ENCODE data around the gene TRIM15. TPM values are rescaled to one million over a fixed set of nuclear protein-coding genes. Genes with fewer than 3 reads are reported as not detected.

TRIM15 gene
- total and polyA plus RNA-seq, 9 of the 15 experiments (the other 6 are each of a cell fraction or from before 2014, with no cell fraction given), result 0.06 to 2.6 (median 0.83) TPM

DNA sequence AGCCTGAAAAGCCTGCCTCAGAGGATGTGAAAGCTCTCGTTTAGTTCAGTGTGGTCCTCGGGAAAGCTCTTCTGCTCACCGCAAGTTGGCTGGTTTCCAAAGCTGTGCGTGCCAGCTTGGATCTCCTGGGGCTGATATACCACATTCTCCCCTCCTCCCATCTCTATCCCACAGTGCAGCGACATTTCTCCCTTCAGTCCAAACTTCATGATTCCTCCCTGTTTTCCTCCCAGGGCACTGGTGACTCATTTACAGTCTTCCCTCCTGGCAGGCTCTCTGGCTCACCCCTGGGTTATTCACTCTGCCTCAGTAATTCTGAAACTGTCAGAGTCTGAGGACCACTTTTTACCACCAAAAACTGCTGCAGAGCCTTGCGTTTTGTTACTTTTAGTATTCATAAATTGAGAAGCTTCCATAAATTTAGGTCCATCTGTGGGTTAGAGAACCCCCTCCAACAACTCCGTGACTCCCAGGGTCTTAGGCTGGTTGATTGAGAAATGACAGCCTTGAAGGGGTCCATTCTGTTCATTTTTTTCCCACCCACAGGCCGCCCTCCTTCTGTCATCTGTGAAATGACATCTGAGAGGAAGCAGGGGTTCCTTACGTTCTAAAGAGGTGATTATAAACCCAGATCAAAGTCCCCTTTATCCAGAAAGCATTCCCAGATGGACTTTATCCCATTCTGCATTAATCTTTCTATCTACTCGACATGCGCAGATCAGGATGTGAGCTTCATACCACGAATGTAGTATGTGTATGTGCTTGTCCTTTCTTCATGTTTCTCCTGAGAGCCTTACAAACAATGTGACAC, 8.4 kb upstream of the TRIM15 start:
- H3K36me3 ChIP-seq (ENCODE audit: control insufficient read depth, insufficient read depth, low read length), result no peaks in the 10 kb centered on the region
- no peaks in the 10 kb centered on the region for H3K79me2 ChIP-seq (ENCODE audit: control insufficient read depth, insufficient read depth, low read length)
- H3K9me3 ChIP-seq (replicated peaks; ENCODE audit: control insufficient read depth, insufficient read depth, low read depth, low read length), result no peaks in the 10 kb centered on the region
- H3K9me1 ChIP-seq (ENCODE audit: control insufficient read depth, insufficient read depth, low read length), result no peaks in the 10 kb centered on the region
- in situ Hi-C loops (cut with MboI), result no loop called here
- ChIA-PET CTCF (ENCODE audit: low intra/inter-chr PET ratio) (no interaction called here), POLR2A (interaction anchor here (0.6 kb wide), 1 partner anchor 888 kb away, joined by 4 read pairs; no protein-coding TSS in a partner anchor)
- peaks cover 0 to 18% of the 10 kb centered on the region in 2 experiments; a peak in 3 of 5 replicates for H3K27me3 ChIP-seq (ENCODE audit: control insufficient read depth in 2 of 2, insufficient read depth in 2 of 2, low read length in 2 of 2)
- no peak overlapping the region for H2AFZ ChIP-seq (ENCODE audit: low read depth, low read length)
- FAIRE-seq (no peak), ATAC-seq (no peak), DNase-seq (ENCODE audit: extremely low read depth in 1 of 4, low spot score in 3 of 4) (no peak)
- H3K4me3 ChIP-seq, result no peak overlapping the region
- H3K4me1 ChIP-seq (replicated peaks in 1 of 2; ENCODE audit: control insufficient read depth in 2 of 2, insufficient read depth in 2 of 2, low read length in 2 of 2), result peaks cover 4 to 34% of the 10 kb centered on the region in 2 experiments
- no peak overlapping the region for H3K9ac ChIP-seq (ENCODE audit: insufficient read depth in 1 of 2, low read depth in 2 of 2, low read length in 2 of 2)
- intact Hi-C loops (cut with micrococcal nuclease), result no loop called here
- 12% methylated on average over 12 of the region's 12 CpGs for WGBS (ENCODE audit: insufficient coverage, low coverage, missing lambda C conversion rate)
- H3K4me2 ChIP-seq (ENCODE audit: insufficient read depth, low read length), result no peak overlapping the region
- H3K27ac ChIP-seq (ENCODE audit: extremely low read depth, low read depth, low read length), result no peak overlapping the region
- no peak for TF ChIP-seq RFX1 (IDR thresholded peaks at IDR 0.05)
- TF ChIP-seq GMEB1 (CRISPR knock-in tag; IDR thresholded peaks at IDR 0.05), result no peak
- no peak for TF ChIP-seq THRA (IDR thresholded peaks at IDR 0.05)
- TF ChIP-seq LCOR (CRISPR knock-in tag; IDR thresholded peaks at IDR 0.05), result no peak
- TF ChIP-seq, protein P1, sequence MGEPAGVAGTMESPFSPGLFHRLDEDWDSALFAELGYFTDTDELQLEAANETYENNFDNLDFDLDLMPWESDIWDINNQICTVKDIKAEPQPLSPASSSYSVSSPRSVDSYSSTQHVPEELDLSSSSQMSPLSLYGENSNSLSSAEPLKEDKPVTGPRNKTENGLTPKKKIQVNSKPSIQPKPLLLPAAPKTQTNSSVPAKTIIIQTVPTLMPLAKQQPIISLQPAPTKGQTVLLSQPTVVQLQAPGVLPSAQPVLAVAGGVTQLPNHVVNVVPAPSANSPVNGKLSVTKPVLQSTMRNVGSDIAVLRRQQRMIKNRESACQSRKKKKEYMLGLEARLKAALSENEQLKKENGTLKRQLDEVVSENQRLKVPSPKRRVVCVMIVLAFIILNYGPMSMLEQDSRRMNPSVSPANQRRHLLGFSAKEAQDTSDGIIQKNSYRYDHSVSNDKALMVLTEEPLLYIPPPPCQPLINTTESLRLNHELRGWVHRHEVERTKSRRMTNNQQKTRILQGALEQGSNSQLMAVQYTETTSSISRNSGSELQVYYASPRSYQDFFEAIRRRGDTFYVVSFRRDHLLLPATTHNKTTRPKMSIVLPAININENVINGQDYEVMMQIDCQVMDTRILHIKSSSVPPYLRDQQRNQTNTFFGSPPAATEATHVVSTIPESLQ (CRISPR knock-in tag; IDR thresholded peaks at IDR 0.05), result no peak
- no peak for TF ChIP-seq FOXA1 (IDR thresholded peaks at IDR 0.05; ENCODE audit: borderline replicate concordance)
- no peak for TF ChIP-seq HDAC1 (IDR thresholded peaks at IDR 0.05)
- TF ChIP-seq ILK (tag; IDR thresholded peaks at IDR 0.05; ENCODE audit: borderline replicate concordance, low read depth), result no peak
- TF ChIP-seq KDM1A (IDR thresholded peaks at IDR 0.05), result no peak
- no peak for TF ChIP-seq BCOR (IDR thresholded peaks at IDR 0.05)
- TF ChIP-seq KDM5B (IDR thresholded peaks at IDR 0.05; ENCODE audit: insufficient replicate concordance, low read depth, low read length), result no peak
- no peak for TF ChIP-seq ZFP30 (CRISPR knock-in tag; IDR thresholded peaks at IDR 0.05; ENCODE audit: borderline replicate concordance)
- H4K20me1 ChIP-seq (replicated peaks; ENCODE audit: control insufficient read depth, insufficient read depth, low read length), result no peaks in the 10 kb centered on the region
- no TSS peak for BruUV-seq (replicated peaks)

Data from K562 (cell line).